ENCODE measurements around the gene ZBTB38. TPM values are rescaled to one million over a fixed set of nuclear protein-coding genes. Genes with fewer than 3 reads are reported as not detected.

The ZBTB38 gene
- polyA plus RNA-seq, 4 donors, result 11.9 to 186 (median 21.8) TPM

- DNase-seq (peak in 1 of 2 donors; percentile 56), FAIRE-seq (no peak)
- peaks cover 0 to 51% (median 4%) of the 10 kb centered on the region in 3 donors for H3K4me1 ChIP-seq (ENCODE audit: control insufficient read depth in 3 of 3, insufficient read depth in 2 of 3, low read depth in 1 of 3, low read length in 2 of 3)
- H3K4me3 ChIP-seq (ENCODE audit: low read depth in 1 of 3, low read length in 3 of 3), result no peak overlapping the region
- H3K9me3 ChIP-seq (ENCODE audit: control insufficient read depth in 2 of 2, insufficient read depth in 1 of 2, low read depth in 1 of 2, low read length in 1 of 2), result no peaks in the 10 kb centered on the region
- H3K36me3 ChIP-seq (ENCODE audit: control insufficient read depth in 3 of 3, insufficient read depth in 2 of 3, low read depth in 1 of 3, low read length in 3 of 3), result peaks cover 0 to 30% (median 0%) of the 10 kb centered on the region in 3 donors
- no peaks in the 10 kb centered on the region for H3K27me3 ChIP-seq (ENCODE audit: control insufficient read depth in 3 of 3, insufficient read depth in 3 of 3, low read length in 3 of 3)
- H3K27ac ChIP-seq (ENCODE audit: low read depth in 1 of 3, low read length in 2 of 3), result peak overlapping the region in 2 of 3 donors; percentile 14 to 30
- WGBS, 3 donors, result 26 to 65% (median 44%) methylated on average over 5 of the region's 5 CpGs
Observed at GRCh38 chr3:141352262-141352984, 15.9 kb upstream of the ZBTB38 start.

GRCh38 chr3:141353652-141354495, 14.4 kb upstream of the ZBTB38 start:
- peaks cover 0 to 36% (median 0%) of the 10 kb centered on the region in 3 donors for H3K36me3 ChIP-seq (ENCODE audit: control insufficient read depth in 3 of 3, insufficient read depth in 2 of 3, low read depth in 1 of 3, low read length in 3 of 3)
- H3K4me1 ChIP-seq (ENCODE audit: control insufficient read depth in 3 of 3, insufficient read depth in 2 of 3, low read depth in 1 of 3, low read length in 2 of 3), result peaks cover 0 to 39% (median 4%) of the 10 kb centered on the region in 3 donors
- H3K9me3 ChIP-seq (ENCODE audit: control insufficient read depth in 2 of 2, insufficient read depth in 1 of 2, low read depth in 1 of 2, low read length in 1 of 2), result no peaks in the 10 kb centered on the region
- FAIRE-seq (no peak), DNase-seq (no peak)
- 79 to 85% (median 84%) methylated on average over 6 of the region's 6 CpGs for WGBS, 3 donors
- H3K27ac ChIP-seq (ENCODE audit: low read depth in 1 of 3, low read length in 2 of 3), result no peak overlapping the region
- no peaks in the 10 kb centered on the region for H3K27me3 ChIP-seq (ENCODE audit: control insufficient read depth in 3 of 3, insufficient read depth in 3 of 3, low read length in 3 of 3)
- H3K4me3 ChIP-seq (ENCODE audit: low read depth in 1 of 3, low read length in 3 of 3), result no peak overlapping the region

- H3K27ac ChIP-seq (ENCODE audit: low read depth in 1 of 3, low read length in 2 of 3), result no peak overlapping the region
- H3K27me3 ChIP-seq (ENCODE audit: control insufficient read depth in 3 of 3, insufficient read depth in 3 of 3, low read length in 3 of 3), result no peaks in the 10 kb centered on the region
- peaks cover 0 to 38% (median 4%) of the 10 kb centered on the region in 3 donors for H3K4me1 ChIP-seq (ENCODE audit: control insufficient read depth in 3 of 3, insufficient read depth in 2 of 3, low read depth in 1 of 3, low read length in 2 of 3)
- H3K4me3 ChIP-seq (ENCODE audit: low read depth in 1 of 3, low read length in 3 of 3), result no peak overlapping the region
- no peak for FAIRE-seq
- DNase-seq, result no peak
- H3K9me3 ChIP-seq (ENCODE audit: control insufficient read depth in 2 of 2, insufficient read depth in 1 of 2, low read depth in 1 of 2, low read length in 1 of 2), result no peaks in the 10 kb centered on the region
- H3K36me3 ChIP-seq (ENCODE audit: control insufficient read depth in 3 of 3, insufficient read depth in 2 of 3, low read depth in 1 of 3, low read length in 3 of 3), result peaks cover 0 to 42% (median 0%) of the 10 kb centered on the region in 3 donors
- WGBS, 3 donors, result 98% methylated on average over 3 of the region's 3 CpGs
Observed at GRCh38 chr3:141354517-141354916, 13.8 kb upstream of the ZBTB38 start.

DNA sequence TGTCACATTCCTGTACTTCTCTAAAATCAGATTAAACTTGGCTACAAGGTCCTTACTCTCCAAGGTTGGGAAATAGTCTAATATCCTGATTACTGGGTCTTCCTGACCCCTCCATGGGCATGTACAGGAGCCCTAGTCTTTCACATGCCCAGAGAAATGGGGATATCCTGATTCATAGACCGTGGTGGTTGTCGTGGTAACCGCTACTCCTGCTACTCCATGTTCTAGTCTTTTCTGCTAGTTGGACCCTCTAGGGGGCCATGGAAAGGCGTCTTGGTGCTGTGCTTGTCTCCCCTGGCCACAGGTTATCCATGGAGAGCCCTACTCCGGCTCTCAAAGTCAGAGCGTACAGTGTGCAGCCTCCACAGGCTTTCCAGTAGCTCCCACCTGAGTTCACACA, 13.1 kb upstream of the ZBTB38 start:
- peaks cover 0 to 38% (median 4%) of the 10 kb centered on the region in 3 donors for H3K4me1 ChIP-seq (ENCODE audit: control insufficient read depth in 3 of 3, insufficient read depth in 2 of 3, low read depth in 1 of 3, low read length in 2 of 3)
- peaks cover 0 to 45% (median 0%) of the 10 kb centered on the region in 3 donors for H3K36me3 ChIP-seq (ENCODE audit: control insufficient read depth in 3 of 3, insufficient read depth in 2 of 3, low read depth in 1 of 3, low read length in 3 of 3)
- 87 to 93% (median 89%) methylated on average over 6 of the region's 6 CpGs for WGBS, 3 donors
- DNase-seq (no peak), FAIRE-seq (no peak)
- H3K4me3 ChIP-seq (ENCODE audit: low read depth in 1 of 3, low read length in 3 of 3), result no peak overlapping the region
- H3K9me3 ChIP-seq (ENCODE audit: control insufficient read depth in 2 of 2, insufficient read depth in 1 of 2, low read depth in 1 of 2, low read length in 1 of 2), result no peaks in the 10 kb centered on the region
- no peak overlapping the region for H3K27ac ChIP-seq (ENCODE audit: low read depth in 1 of 3, low read length in 2 of 3)
- H3K27me3 ChIP-seq (ENCODE audit: control insufficient read depth in 3 of 3, insufficient read depth in 3 of 3, low read length in 3 of 3), result no peaks in the 10 kb centered on the region

DNA sequence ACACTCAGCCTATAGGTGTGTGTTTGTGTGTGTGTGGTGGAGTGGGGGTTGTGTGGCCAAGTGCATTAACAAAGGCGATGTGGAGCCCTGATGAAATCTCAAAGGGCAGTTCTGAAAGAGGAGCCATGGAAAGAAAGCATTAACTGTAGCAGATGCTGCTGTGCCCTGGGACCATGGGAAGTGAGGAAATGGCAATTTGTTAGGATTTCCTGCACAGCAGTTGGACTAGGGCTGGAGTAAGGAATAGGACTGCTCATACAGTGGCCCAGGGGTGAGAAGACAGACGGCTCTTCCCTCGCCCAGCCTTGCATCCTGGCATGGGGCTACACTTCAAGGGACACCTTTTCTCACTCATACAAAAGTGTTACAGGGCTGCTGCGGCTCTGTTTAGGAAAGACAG, 12.3 kb upstream of the ZBTB38 start:
- H3K4me1 ChIP-seq (ENCODE audit: control insufficient read depth in 3 of 3, insufficient read depth in 2 of 3, low read depth in 1 of 3, low read length in 2 of 3), result peaks cover 0 to 36% (median 4%) of the 10 kb centered on the region in 3 donors
- H3K9me3 ChIP-seq (ENCODE audit: control insufficient read depth in 2 of 2, insufficient read depth in 1 of 2, low read depth in 1 of 2, low read length in 1 of 2), result no peaks in the 10 kb centered on the region
- no peak for FAIRE-seq
- no peak for DNase-seq
- no peak overlapping the region for H3K4me3 ChIP-seq (ENCODE audit: low read depth in 1 of 3, low read length in 3 of 3)
- no peaks in the 10 kb centered on the region for H3K27me3 ChIP-seq (ENCODE audit: control insufficient read depth in 3 of 3, insufficient read depth in 3 of 3, low read length in 3 of 3)
- H3K36me3 ChIP-seq (ENCODE audit: control insufficient read depth in 3 of 3, insufficient read depth in 2 of 3, low read depth in 1 of 3, low read length in 3 of 3), result peaks cover 0 to 45% (median 0%) of the 10 kb centered on the region in 3 donors
- H3K27ac ChIP-seq (ENCODE audit: low read depth in 1 of 3, low read length in 2 of 3), result no peak overlapping the region
- WGBS, 3 donors, result 79 to 86% (median 83%) methylated on average over 4 of the region's 4 CpGs

- DNase-seq, result peak; percentile 68 to 75
- no peak overlapping the region for H3K4me3 ChIP-seq (ENCODE audit: low read depth in 1 of 3, low read length in 3 of 3)
- WGBS, 3 donors, result 13 to 18% (median 14%) methylated on average over 6 of the region's 6 CpGs
- no peaks in the 10 kb centered on the region for H3K9me3 ChIP-seq (ENCODE audit: control insufficient read depth in 2 of 2, insufficient read depth in 1 of 2, low read depth in 1 of 2, low read length in 1 of 2)
- H3K27ac ChIP-seq (ENCODE audit: low read depth in 1 of 3, low read length in 2 of 3), result peak overlapping the region; percentile 3 to 41 (median 24)
- H3K36me3 ChIP-seq (ENCODE audit: control insufficient read depth in 3 of 3, insufficient read depth in 2 of 3, low read depth in 1 of 3, low read length in 3 of 3), result peaks cover 0 to 25% (median 0%) of the 10 kb centered on the region in 3 donors
- H3K27me3 ChIP-seq (ENCODE audit: control insufficient read depth in 3 of 3, insufficient read depth in 3 of 3, low read length in 3 of 3), result no peaks in the 10 kb centered on the region
- FAIRE-seq, result no peak
- H3K4me1 ChIP-seq (ENCODE audit: control insufficient read depth in 3 of 3, insufficient read depth in 2 of 3, low read depth in 1 of 3, low read length in 2 of 3), result peaks cover 0 to 13% (median 2%) of the 10 kb centered on the region in 3 donors
Observed at GRCh38 chr3:141360888-141361598, 7.3 kb upstream of the ZBTB38 start.

- Histone ChIP-seq H3K4me1 (ENCODE audit: control insufficient read depth in 3 of 3, insufficient read depth in 2 of 3, low read depth in 1 of 3, low read length in 2 of 3) (peaks cover 3 to 28% (median 4%) of the 10 kb centered on the region in 3 donors), H3K36me3 (ENCODE audit: control insufficient read depth in 3 of 3, insufficient read depth in 2 of 3, low read depth in 1 of 3, low read length in 3 of 3) (peaks cover 0 to 29% (median 0%) of the 10 kb centered on the region in 3 donors), H3K27me3 (ENCODE audit: control insufficient read depth in 3 of 3, insufficient read depth in 3 of 3, low read length in 3 of 3) (no peaks in the 10 kb centered on the region), H3K9me3 (ENCODE audit: control insufficient read depth in 2 of 2, insufficient read depth in 1 of 2, low read depth in 1 of 2, low read length in 1 of 2) (no peaks in the 10 kb centered on the region), H3K27ac (ENCODE audit: low read depth in 1 of 3, low read length in 2 of 3) (no peak overlapping the region), H3K4me3 (ENCODE audit: low read depth in 1 of 3, low read length in 3 of 3) (no peak overlapping the region)
- WGBS, 3 donors, result 90 to 98% (median 95%) methylated on average over 1 of the region's 1 CpG
- DNase-seq (no peak), FAIRE-seq (no peak)
Observed at GRCh38 chr3:141362736-141363135, 5.6 kb upstream of the ZBTB38 start.

- Histone ChIP-seq H3K4me3 (ENCODE audit: low read depth in 1 of 3, low read length in 3 of 3) (no peak overlapping the region), H3K36me3 (ENCODE audit: control insufficient read depth in 3 of 3, insufficient read depth in 2 of 3, low read depth in 1 of 3, low read length in 3 of 3) (peaks cover 0 to 25% (median 0%) of the 10 kb centered on the region in 3 donors), H3K27ac (ENCODE audit: low read depth in 1 of 3, low read length in 2 of 3) (peak overlapping the region in 2 of 3 donors; percentile 4 to 95), H3K9me3 (ENCODE audit: control insufficient read depth in 2 of 2, insufficient read depth in 1 of 2, low read depth in 1 of 2, low read length in 1 of 2) (no peaks in the 10 kb centered on the region), H3K4me1 (ENCODE audit: control insufficient read depth in 3 of 3, insufficient read depth in 2 of 3, low read depth in 1 of 3, low read length in 2 of 3) (peaks cover 4 to 44% (median 9%) of the 10 kb centered on the region in 3 donors), H3K27me3 (ENCODE audit: control insufficient read depth in 3 of 3, insufficient read depth in 3 of 3, low read length in 3 of 3) (no peaks in the 10 kb centered on the region)
- 33 to 77% (median 50%) methylated on average over 1 of the region's 1 CpG for WGBS, 3 donors
- FAIRE-seq (no peak), DNase-seq (peak; percentile 31 to 72)
Observed at GRCh38 chr3:141365201-141365600, 3.1 kb upstream of the ZBTB38 start.

All from small intestine (tissue), 7 donors.